Measurements from ENCODE around the gene KPNA3.

DNA sequence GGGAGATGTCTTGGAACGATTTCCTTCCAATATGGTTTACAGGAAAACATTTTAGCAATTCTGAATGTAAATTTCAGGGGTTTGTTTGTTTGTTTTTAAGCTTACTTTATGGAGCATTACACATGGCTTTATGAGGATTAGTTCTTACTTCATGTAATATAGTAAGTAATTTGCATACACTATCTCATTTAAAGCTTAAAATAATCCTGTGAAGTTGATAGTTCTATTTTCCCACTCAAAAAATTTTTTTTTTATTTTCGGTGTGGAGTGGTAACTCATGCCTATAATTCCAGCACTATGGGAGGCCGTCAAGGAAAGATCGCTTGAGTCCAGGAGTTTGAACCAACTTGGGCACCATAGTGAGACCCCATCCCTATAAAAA lies 19.0 kb upstream of the KPNA3 start:
- TF ChIP-seq TSHZ2 (CRISPR knock-in tag; IDR thresholded peaks at IDR 0.05): no peak
- TF ChIP-seq TCF4 (CRISPR knock-in tag; IDR thresholded peaks at IDR 0.05; ENCODE audit: borderline replicate concordance): no peak
- no peak for TF ChIP-seq ZNF70 (CRISPR knock-in tag; IDR thresholded peaks at IDR 0.05)
- TF ChIP-seq SNAI2 (CRISPR knock-in tag; IDR thresholded peaks at IDR 0.05): no peak
- TF ChIP-seq, protein P1, sequence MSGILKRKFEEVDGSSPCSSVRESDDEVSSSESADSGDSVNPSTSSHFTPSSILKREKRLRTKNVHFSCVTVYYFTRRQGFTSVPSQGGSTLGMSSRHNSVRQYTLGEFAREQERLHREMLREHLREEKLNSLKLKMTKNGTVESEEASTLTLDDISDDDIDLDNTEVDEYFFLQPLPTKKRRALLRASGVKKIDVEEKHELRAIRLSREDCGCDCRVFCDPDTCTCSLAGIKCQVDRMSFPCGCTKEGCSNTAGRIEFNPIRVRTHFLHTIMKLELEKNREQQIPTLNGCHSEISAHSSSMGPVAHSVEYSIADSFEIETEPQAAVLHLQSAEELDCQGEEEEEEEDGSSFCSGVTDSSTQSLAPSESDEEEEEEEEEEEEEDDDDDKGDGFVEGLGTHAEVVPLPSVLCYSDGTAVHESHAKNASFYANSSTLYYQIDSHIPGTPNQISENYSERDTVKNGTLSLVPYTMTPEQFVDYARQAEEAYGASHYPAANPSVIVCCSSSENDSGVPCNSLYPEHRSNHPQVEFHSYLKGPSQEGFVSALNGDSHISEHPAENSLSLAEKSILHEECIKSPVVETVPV (CRISPR knock-in tag; IDR thresholded peaks at IDR 0.05): no peak
- TF ChIP-seq RARB (CRISPR knock-in tag; IDR thresholded peaks at IDR 0.05): no peak
- no peak for TF ChIP-seq ZFP3 (CRISPR knock-in tag; IDR thresholded peaks at IDR 0.05)
- TF ChIP-seq, protein P2, sequence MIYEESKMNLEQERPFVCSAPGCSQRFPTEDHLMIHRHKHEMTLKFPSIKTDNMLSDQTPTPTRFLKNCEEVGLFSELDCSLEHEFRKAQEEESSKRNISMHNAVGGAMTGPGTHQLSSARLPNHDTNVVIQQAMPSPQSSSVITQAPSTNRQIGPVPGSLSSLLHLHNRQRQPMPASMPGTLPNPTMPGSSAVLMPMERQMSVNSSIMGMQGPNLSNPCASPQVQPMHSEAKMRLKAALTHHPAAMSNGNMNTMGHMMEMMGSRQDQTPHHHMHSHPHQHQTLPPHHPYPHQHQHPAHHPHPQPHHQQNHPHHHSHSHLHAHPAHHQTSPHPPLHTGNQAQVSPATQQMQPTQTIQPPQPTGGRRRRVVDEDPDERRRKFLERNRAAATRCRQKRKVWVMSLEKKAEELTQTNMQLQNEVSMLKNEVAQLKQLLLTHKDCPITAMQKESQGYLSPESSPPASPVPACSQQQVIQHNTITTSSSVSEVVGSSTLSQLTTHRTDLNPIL (CRISPR knock-in tag; IDR thresholded peaks at IDR 0.05; ENCODE audit: low read depth): no peak
- TF ChIP-seq ZNF565 (CRISPR knock-in tag; conservative IDR thresholded peaks at IDR 0.05; ENCODE audit: low read depth): no peak

Data from SK-N-SH treated with all-trans-retinoic acid at 6 μM for 48 hours (cell line).